Esophagus squamous epithelium (tissue), 5 donors: ENCODE results near the gene LHPP. TPM values are rescaled to one million over a fixed set of nuclear protein-coding genes. Genes with fewer than 3 reads are reported as not detected.
A peak's percentile ranks its signal among the peaks of the same experiment; 100 is the strongest.

Experiments
- DNase-seq: peaks from one replicate; lab custom pipeline; 2025; lab: John Stamatoyannopoulos, UW
- H3K27ac ChIP-seq, 4 donors: fragments of 200-600 bp; sonication (generic); one replicate each; pipeline ENCODE4 v1.5.1; 2016 to 2019; ENCODE audit warnings: mild to moderate bottlenecking in 1 of 4
- H3K27me3 ChIP-seq, 4 donors: fragments of 200-600 bp; sonication (generic); 1 replicate in 3 of 4; 2 replicates in 1 of 4; pipeline versions ENCODE4 v1.5.1 to v1.6.0; 2017 to 2021; ENCODE audit warnings: antibody characterized with exemption in 1 of 4
- H3K36me3 ChIP-seq, 3 donors: fragments of 200-600 bp; sonication (generic); one replicate each; pipeline ENCODE4 v1.5.1; 2016 to 2019
- H3K4me1 ChIP-seq, 3 donors: fragments of 200-600 bp; sonication (generic); one replicate each; pipeline ENCODE4 v1.5.1; 2017 to 2019
- H3K4me3 ChIP-seq, 4 donors: fragments of 200-600 bp; sonication (generic); 1 replicate in 3 of 4; 2 replicates in 1 of 4; pipeline ENCODE4 v1.5.1; 2016 to 2019; ENCODE audit warnings: mild to moderate bottlenecking in 2 of 4, moderate library complexity in 1 of 4
- H3K9me3 ChIP-seq, 3 donors: fragments of 200-600 bp; sonication (generic); one replicate each; pipeline ENCODE4 v1.5.1; 2016 to 2019
- CTCF ChIP-seq, 6 experiments: fragments of 450-650 bp in 4 of 6; fragments of 200-600 bp in 2 of 6; sonication (generic) in 2 of 6; IDR thresholded peaks; one replicate each; pipeline ENCODE4 v1.5.1; 2016 to 2019; ENCODE audit warnings: antibody characterized with exemption in 6 of 6, mild to moderate bottlenecking in 4 of 6, moderate library complexity in 4 of 6
- POLR2A ChIP-seq, 4 donors: fragments of 450-650 bp; IDR thresholded peaks; one replicate each; pipeline ENCODE4 v1.6.1; 2017; ENCODE audit warnings: antibody characterized with exemption in 4 of 4, mild to moderate bottlenecking in 4 of 4, moderate library complexity in 3 of 4
- WGBS, 2 donors: methylation state at CpG; one replicate each; pipeline ENCODE4 v1.1.5; 2018; 5-methylcytosine and 5-hydroxymethylcytosine counted together
- intact Hi-C: fragments of 100-400 bp; cut with DNase I; formaldehyde crosslinking; loops from one replicate; pipeline ENCODE4 v1.15.0; 2022
- total RNA-seq, 4 donors: library from RNA; depleted of rRNA; stranded (reverse); fragments of >200 nt; gene quantifications; one replicate each; pipeline ENCODE4 v1.1.0, GENCODE V29; 2016
- donor health status: DM: yes; HTN: yes; CAD: no.

Gene LHPP
- total RNA-seq, 4 donors from 2014 or later: 13.9 to 41.1 (median 24.3) TPM

GRCh38 chr10:124601431-124602120, 140.0 kb downstream of the LHPP start:
- H3K4me3 ChIP-seq: no peak overlapping the region
- H3K36me3 ChIP-seq: no peaks in the 10 kb centered on the region
- WGBS, 2 donors: 94 to 95% methylated on average over 4 to 14 of the region's 29 CpGs
- peaks cover 4 to 26% (median 4%) of the 10 kb centered on the region in 3 donors for H3K4me1 ChIP-seq
- DNase-seq: peak; percentile 19
- no peaks in the 10 kb centered on the region for H3K27me3 ChIP-seq
- TF ChIP-seq CTCF (IDR thresholded peaks at IDR 0.05) (no peak), POLR2A (IDR thresholded peaks at IDR 0.05) (no peak)
- no peak overlapping the region for H3K27ac ChIP-seq
- H3K9me3 ChIP-seq: no peaks in the 10 kb centered on the region
- intact Hi-C loops: no loop called here

GRCh38 chr10:124602121-124602561, 140.5 kb downstream of the LHPP start:
- 95 to 100% methylated on average over 3 to 4 of the region's 12 CpGs for WGBS, 2 donors
- Histone ChIP-seq H3K4me3 (no peak overlapping the region), H3K36me3 (no peaks in the 10 kb centered on the region), H3K9me3 (no peaks in the 10 kb centered on the region), H3K27ac (no peak overlapping the region), H3K27me3 (no peaks in the 10 kb centered on the region), H3K4me1 (peaks cover 4 to 30% (median 4%) of the 10 kb centered on the region in 3 donors)
- intact Hi-C loops: no loop called here
- no peak for DNase-seq
- TF ChIP-seq CTCF (IDR thresholded peaks at IDR 0.05) (no peak), POLR2A (IDR thresholded peaks at IDR 0.05) (no peak)

- TF ChIP-seq POLR2A (IDR thresholded peaks at IDR 0.05) (no peak), CTCF (IDR thresholded peaks at IDR 0.05) (no peak)
- no peak for DNase-seq
- Histone ChIP-seq H3K36me3 (no peaks in the 10 kb centered on the region), H3K4me1 (peaks cover 4 to 30% (median 4%) of the 10 kb centered on the region in 3 donors), H3K9me3 (no peaks in the 10 kb centered on the region), H3K4me3 (no peak overlapping the region), H3K27me3 (no peaks in the 10 kb centered on the region), H3K27ac (no peak overlapping the region)
- 62 to 100% methylated on average over 4 to 7 of the region's 12 CpGs for WGBS, 2 donors
- intact Hi-C loops: no loop called here
These were observed 141.2 kb downstream of the LHPP start for GRCh38 chr10:124602646-124603365.

GRCh38 chr10:124603376-124604213, 142.0 kb downstream of the LHPP start:
- Histone ChIP-seq H3K4me3 (no peak overlapping the region), H3K27me3 (no peaks in the 10 kb centered on the region), H3K27ac (no peak overlapping the region), H3K36me3 (no peaks in the 10 kb centered on the region), H3K4me1 (peaks cover 4 to 34% (median 4%) of the 10 kb centered on the region in 3 donors), H3K9me3 (no peaks in the 10 kb centered on the region)
- TF ChIP-seq CTCF (IDR thresholded peaks at IDR 0.05): no peak
- TF ChIP-seq POLR2A (IDR thresholded peaks at IDR 0.05): no peak
- no peak for DNase-seq
- WGBS, 2 donors: 27 to 62% methylated on average over 2 to 6 of the region's 18 CpGs
- intact Hi-C loops: no loop called here
